Right lung (tissue), 5 donors: ENCODE measurements around the gene MDK. TPM values are rescaled to one million over a fixed set of nuclear protein-coding genes. Genes with fewer than 3 reads are reported as not detected.
A peak's percentile ranks its signal among the peaks of the same experiment; 100 is the strongest.

Experiments
- DNase-seq, 2 donors: peaks; one replicate each; pipeline ENCODE4 v3.0.0-alpha.2; 2013
- polyA plus RNA-seq, 5 donors: library from polyadenylated mRNA; unstranded; fragments of 120-200 nt; gene quantifications; one replicate each; pipeline versions ENCODE4 v1.2.1 to v1.2.3, GENCODE V29; 2013; ENCODE audit warnings: inconsistent platforms in 1 of 5, low replicate concordance in 1 of 5; ENCODE audit not compliant: insufficient read length in 5 of 5, insufficient read depth in 1 of 5

The MDK gene
- polyA plus RNA-seq, 5 donors, result 772 to 1,227 (median 952) TPM

DNA sequence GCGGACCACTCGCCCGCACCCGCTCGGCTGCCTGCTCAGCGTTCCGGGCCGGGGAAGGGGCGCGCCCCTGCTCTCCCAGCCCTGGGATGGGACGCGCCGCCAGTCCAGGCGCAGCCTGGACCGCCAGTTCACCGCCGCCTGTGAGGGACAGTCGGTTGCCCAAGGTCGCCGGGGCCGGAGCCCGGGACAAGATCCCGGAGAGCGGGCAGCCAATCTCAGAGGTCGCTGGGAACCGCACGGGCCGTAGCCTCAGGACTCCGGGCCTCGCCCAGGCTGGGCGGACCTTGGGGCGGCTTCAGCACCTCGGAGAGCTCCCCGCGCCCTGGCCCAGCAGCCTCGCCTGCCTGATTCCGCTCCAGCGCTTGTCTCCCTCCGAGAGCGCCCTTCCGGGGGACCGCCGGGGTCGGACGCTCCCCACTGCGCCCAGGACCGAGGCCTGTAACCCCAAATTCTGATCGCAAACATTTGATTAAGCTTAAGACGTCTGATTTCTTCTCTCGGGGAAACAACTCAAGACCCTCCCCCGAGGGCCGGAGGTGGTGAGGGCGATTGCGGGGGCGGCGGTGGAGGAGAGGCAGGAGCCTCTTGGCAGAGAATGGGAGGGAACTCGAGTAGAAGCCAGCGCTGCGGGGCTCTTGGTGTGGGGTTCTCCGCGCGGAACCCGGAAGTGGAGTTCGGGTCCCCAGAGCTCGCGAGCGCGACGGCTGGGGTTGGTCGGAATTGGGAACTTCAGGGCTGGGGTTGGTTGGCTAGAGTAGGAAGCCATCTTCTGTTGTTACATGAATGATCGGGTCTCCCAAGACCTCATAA lies 11.2 kb downstream of the MDK start:
- peak; percentile 82 to 83 for DNase-seq

DNA sequence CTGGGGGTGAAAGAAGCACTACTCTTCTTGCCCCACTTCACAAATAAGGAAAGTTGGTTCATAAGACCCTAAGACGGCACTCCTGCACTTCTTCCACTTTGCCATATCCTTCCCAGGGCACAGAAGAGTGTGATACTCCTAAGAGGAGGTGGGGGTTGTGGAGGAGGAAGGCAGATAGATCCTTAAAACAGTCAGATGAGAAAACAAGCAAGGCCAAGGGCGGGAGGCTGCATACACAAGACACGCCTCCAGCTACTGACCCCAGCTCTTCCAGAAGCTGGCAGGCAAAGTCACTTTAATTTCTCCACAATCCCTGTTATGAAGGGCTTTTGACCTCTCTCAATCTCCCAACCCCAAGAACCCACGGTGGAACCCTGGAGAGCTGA lies 11.8 kb downstream of the MDK start:
- DNase-seq, result no peak

DNA sequence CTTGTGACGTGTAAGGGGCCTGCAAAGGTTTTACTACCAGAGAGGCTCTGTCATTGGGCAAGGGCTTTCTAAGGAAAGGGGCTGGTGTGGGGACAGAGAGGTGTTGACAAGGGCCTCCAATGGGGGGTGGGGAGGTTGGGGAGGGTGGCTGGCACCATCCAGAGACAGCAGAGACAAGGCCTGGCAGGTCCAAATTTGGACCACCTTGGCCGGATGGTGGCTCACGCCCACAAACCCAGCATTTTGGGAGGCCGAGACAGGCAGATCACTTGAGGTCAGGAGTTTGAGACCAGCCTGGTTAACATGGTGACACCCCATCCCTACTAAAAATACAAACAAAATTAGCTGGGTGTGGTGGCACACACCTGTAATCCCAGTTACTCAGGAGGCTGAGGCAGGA lies 12.3 kb downstream of the MDK start:
- DNase-seq, result no peak

DNA sequence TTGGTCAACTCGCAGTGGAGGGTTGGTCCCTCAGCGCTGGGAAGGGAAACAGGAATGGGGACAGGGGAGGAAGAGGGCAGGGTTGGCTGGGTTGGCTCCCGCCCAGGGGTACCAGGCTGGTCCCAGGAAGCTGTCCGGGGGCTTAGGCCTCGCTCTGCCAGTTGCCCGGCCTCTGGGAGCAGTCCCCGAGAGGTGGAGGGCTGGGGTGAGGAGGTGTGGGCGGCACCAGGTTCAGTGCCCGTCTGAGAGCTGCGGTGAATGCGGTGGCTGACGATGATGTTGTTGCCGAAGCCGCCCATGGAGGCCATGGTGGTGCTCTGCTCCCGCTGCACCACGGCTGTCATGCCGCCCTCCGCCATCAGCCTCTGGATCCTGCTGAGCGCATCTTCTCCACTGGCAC lies 16.1 kb downstream of the MDK start:
- no peak for DNase-seq

DNA sequence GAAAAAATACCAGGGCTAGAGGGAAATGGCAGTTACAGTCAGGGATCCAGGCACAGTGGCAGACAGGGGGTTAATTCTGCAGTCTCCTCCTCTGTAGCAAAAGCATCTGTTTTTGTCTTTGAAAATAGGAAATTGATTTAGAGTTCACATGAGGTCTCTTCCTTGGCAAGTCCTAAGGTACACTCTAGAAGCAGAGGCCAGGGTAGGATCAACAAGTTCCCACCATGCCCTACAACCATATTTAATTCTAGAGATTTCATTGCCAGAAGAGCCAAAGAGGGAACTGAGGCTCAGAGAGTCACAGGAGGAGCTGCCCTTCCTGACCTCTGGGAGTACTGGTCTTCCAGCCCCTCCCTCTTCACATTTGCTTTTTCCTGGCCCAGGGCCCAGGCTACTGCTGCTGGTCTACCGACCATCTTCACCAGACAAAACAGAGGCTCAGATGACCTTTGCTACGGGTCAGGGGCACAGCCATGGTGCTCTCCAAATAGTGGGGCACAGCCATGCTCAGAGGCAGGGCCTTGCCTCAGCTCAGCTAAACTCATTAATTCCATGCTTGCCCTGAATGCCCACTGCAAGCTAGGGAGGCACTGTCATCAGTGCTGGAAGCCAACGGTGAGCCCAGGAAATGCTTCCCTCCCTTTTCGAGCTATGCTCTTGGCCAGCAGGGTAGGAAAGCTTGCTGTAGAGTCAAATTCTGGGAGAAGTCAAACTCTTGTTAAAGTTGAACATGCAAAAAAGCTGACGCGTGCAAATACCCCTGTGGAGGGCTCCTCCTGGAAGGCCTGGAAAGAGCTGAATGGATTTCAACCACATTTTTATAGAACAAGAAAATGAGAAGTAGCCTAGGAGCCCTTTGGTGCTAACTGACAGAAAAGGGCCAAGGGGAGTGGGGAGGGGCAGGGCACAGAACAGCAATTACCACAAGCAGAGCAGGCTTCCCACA lies 21.8 kb downstream of the MDK start:
- DNase-seq, result no peak

- DNase-seq, result no peak
Measured at GRCh38 chr11:46404476-46405017, 23.1 kb downstream of the MDK start.

GRCh38 chr11:46407635-46408034 lies 26.2 kb downstream of the MDK start:
- DNase-seq, result no peak

GRCh38 chr11:46408407-46408986 lies 27.0 kb downstream of the MDK start:
- DNase-seq, result no peak

DNA sequence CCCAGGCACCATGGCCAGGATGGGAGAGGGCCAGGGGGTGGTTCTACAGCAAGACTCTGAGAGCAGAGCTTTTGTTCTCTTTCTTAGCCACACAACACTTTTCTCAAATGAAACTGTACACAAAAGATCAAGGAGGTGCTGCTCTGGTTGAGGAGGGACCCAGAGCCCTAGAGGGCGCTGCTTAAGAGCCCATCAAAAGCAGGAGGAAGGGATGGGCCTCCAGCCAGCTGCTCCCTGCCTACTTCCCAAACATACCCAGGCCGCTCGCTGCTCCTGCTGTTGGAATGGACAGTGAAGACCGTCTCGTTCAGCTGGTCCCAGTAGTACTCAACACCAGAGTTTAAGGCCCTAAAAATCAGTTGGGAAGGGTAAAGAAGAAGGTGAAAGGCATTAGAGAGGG lies 28.6 kb downstream of the MDK start:
- no peak for DNase-seq

GRCh38 chr11:46413760-46414465 lies 32.4 kb downstream of the MDK start:
- no peak for DNase-seq

DNA sequence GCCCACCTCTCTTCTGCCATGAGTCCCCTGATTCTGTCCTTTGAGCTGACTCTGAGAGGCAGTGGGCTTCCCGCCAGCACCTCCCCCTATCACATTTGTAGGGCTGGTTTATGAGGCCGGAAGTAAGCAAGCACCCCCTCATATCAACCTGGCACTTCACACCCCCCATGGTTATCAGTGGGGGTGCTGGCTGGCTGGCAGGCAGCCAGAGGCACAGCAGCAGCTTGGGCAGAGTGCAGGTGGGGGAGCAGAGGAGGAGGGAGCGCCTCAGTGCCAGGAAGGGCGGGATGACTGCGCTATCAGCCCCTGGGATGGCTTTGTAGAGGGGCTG lies 33.0 kb downstream of the MDK start:
- DNase-seq, result no peak

DNA sequence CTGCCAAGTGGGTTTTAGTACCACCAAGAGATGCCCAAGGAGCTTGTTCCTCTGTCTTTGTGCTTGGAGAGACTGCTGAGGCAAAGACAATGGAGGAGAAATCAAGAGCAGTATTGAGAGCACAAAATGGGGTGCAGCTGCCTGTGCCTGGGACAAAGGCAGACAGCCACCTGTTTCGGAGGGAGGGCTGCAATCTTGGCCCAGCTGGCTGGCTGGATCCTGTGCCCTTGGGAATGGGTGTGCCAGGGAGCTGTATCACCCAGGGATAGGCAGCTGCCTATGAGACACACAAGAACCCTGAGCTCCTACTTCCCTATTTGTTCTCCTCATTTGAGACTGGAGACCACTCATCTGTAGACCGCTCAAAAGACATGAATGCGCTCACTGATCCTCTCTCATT lies 33.4 kb downstream of the MDK start:
- DNase-seq, result no peak

DNA sequence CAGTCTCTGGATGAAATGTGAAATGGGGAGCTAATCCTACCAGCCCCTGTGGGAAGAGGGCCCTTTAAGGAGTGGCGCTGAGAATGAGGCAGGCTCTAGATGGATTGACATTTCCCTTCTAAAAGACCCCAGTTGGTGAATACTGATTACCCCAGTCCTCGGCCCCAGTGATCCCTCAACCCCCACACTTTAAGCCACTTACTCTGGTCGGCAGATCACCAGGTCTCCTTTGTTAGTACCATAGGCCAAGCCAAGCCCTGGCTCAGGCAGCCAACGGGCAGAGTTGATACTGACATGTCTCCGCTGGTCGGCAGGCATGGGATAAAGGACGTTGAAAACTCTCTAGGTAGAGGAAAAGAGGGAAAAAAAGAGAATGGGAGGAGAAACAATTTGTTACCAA lies 36.2 kb downstream of the MDK start:
- DNase-seq, result no peak

GRCh38 chr11:46418751-46419150 lies 37.3 kb downstream of the MDK start:
- DNase-seq, result no peak

- DNase-seq, result no peak
Measured at GRCh38 chr11:46420513-46420912, 39.0 kb downstream of the MDK start.

DNA sequence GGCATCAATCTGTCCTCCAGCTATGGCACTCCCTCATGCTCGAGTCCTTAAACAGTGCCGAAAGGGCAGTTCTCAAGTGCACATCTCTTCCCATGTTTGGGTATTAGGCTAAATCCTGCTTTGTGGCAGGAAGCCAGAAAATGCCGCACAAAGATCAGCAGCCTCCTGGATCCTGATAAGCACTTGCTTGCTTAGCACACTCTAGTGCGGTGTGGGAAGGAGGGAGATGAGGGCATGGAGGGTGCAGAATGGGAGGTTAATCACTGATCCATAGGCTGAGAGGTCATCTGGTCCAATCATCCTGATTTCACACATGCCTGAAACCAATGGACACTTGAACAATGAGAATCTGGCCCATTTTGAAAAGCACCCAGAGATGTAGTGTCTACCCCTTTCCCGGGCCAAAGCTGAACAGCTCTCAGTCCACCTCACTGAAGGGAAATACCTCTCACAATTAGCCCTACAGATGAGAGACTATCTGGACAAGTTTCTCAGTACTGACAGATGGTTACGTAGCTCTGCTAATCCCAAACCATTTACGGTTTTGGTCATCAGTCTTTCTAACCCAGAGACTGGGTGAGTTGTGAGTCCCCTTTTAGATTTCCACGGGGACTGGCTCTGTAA lies 39.9 kb downstream of the MDK start:
- DNase-seq, result no peak

- no peak for DNase-seq
Measured at GRCh38 chr11:46422588-46422987, 41.1 kb downstream of the MDK start.

- DNase-seq, result no peak
Measured at GRCh38 chr11:46426233-46426991, 44.9 kb downstream of the MDK start.

DNA sequence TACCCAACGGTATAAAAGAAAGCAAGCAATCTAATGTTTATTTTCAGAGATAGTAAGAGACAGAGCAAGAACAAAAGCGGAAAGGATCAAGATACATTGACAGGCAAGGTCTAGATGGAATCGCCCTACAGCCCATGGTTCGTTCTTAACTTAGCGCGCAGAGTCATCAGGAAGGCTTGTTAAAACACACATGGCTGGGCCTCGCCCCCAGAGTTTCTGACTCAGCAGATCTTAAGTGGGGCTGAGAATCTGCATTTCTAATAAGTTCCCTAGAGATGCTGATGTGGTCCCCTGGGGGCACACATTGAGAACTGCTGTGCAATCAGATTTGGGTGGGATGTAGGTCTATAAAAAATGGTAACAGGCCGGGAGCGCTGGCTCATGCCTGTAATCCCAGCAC lies 45.9 kb downstream of the MDK start:
- DNase-seq, result no peak

GRCh38 chr11:46429717-46430116 lies 48.2 kb downstream of the MDK start:
- no peak for DNase-seq

- DNase-seq, result no peak
Measured at GRCh38 chr11:46431211-46431610, 49.7 kb downstream of the MDK start.
